H1 (cell line): ENCODE measurements around the gene DBH. TPM values are rescaled to one million over a fixed set of nuclear protein-coding genes. Genes with fewer than 3 reads are reported as not detected.

Experiments used
- CTCF ChIA-PET: fragments of 300-600 bp; sonication (Branson Sonifier 250); formaldehyde crosslinking; loops from one replicate; lab custom pipeline; 2021; ENCODE audit not compliant: partially characterized antibody; lab: Charles Lee
- POLR2A ChIA-PET: fragments of 300-600 bp; sonication (Branson Sonifier 250); formaldehyde crosslinking; loops from one replicate; lab custom pipeline; 2021; ENCODE audit warnings: inconsistent platforms; ENCODE audit not compliant: partially characterized antibody; lab: Charles Lee
- DNase-seq, 2 experiments: peaks; one replicate each; pipeline versions ENCODE4 v3.0.0 to v3.0.0-alpha.2; 2010 to 2022; ENCODE audit warnings: low spot score in 2 of 2, low read depth in 1 of 2, mixed read lengths in 1 of 2
- FAIRE-seq: peaks from 2 replicates; lab custom pipeline; 2011; peaks lifted over from hg19 to GRCh38; lab: Jason Lieb, UNC
- H2AFZ ChIP-seq: 2 replicates; pipeline ENCODE4 v1.8.1; 2012; ENCODE audit warnings: low read length, inconsistent platforms
- H2AK5ac ChIP-seq: 2 replicates; pipeline ENCODE4 v1.6.1; 2013; ENCODE audit warnings: low read depth, low read length
- H2BK120ac ChIP-seq: replicated peaks from 2 replicates; pipeline ENCODE3; 2013; ENCODE audit warnings: low read depth, low read length, inconsistent platforms
- H2BK12ac ChIP-seq: 2 replicates; pipeline ENCODE4 v1.6.1; 2013; ENCODE audit warnings: low read depth, low read length
- H2BK15ac ChIP-seq: 2 replicates; pipeline ENCODE4 v1.6.1; 2013; ENCODE audit warnings: low read length
- H2BK20ac ChIP-seq: 2 replicates; pipeline ENCODE4 v1.6.1; 2013; ENCODE audit warnings: low read length
- H2BK5ac ChIP-seq: 2 replicates; pipeline ENCODE4 v1.6.1; 2013; ENCODE audit warnings: low read depth, low read length
- H3K14ac ChIP-seq: 2 replicates; pipeline ENCODE4 v1.6.1; 2013; ENCODE audit warnings: inconsistent platforms; ENCODE audit not compliant: insufficient read length
- H3K18ac ChIP-seq: 2 replicates; pipeline ENCODE4 v1.6.1; 2013; ENCODE audit warnings: low read length; ENCODE audit errors: extremely low read depth
- H3K23ac ChIP-seq: 2 replicates; pipeline ENCODE4 v1.6.1; 2013; ENCODE audit warnings: inconsistent platforms; ENCODE audit not compliant: insufficient read length
- H3K23me2 ChIP-seq: 2 replicates; pipeline ENCODE4 v1.6.1; 2013; ENCODE audit warnings: low read depth, low read length
- H3K27ac ChIP-seq: 2 replicates; pipeline ENCODE4 v1.6.1; 2011; ENCODE audit warnings: low read depth, low read length, inconsistent platforms
- H3K27me3 ChIP-seq, 4 experiments: replicated peaks in 1 of 4; 1 replicate in 1 of 4; 2 replicates in 3 of 4; pipeline versions ENCODE4 v1.6.1 to v1.8.1; 2011 to 2013; ENCODE audit warnings: low read length in 3 of 4, mild to moderate bottlenecking in 3 of 4, inconsistent platforms in 2 of 4, mixed read lengths in 2 of 4, moderate library complexity in 1 of 4; ENCODE audit not compliant: control insufficient read depth in 3 of 4, insufficient read depth in 3 of 4; ENCODE audit errors: extremely low read depth in 1 of 4
- H3K36me3 ChIP-seq, 4 experiments: 2 replicates each; pipeline versions ENCODE4 v1.6.1 to v1.8.1; 2011 to 2013; ENCODE audit warnings: mild to moderate bottlenecking in 4 of 4, low read length in 3 of 4, moderate library complexity in 2 of 4, control low read depth in 1 of 4, inconsistent platforms in 1 of 4; ENCODE audit not compliant: insufficient read depth in 4 of 4, control insufficient read depth in 2 of 4
- H3K4ac ChIP-seq: replicated peaks from 2 replicates; pipeline ENCODE3; 2013; ENCODE audit warnings: low read length, low read depth, mixed read lengths, inconsistent platforms; ENCODE audit not compliant: insufficient read length
- H3K4me1 ChIP-seq, 4 experiments: replicated peaks in 1 of 4; 1 replicate in 1 of 4; 2 replicates in 3 of 4; pipeline versions ENCODE4 v1.6.1 to v1.8.1; 2011 to 2013; ENCODE audit warnings: low read length in 3 of 4, inconsistent platforms in 2 of 4, mixed read lengths in 1 of 4; ENCODE audit not compliant: insufficient read depth in 4 of 4, control insufficient read depth in 3 of 4
- H3K4me2 ChIP-seq, 2 experiments: 2 replicates each; pipeline versions ENCODE4 v1.6.1 to v1.8.1; 2011 to 2013; ENCODE audit warnings: low read depth in 2 of 2, low read length in 2 of 2, control low read depth in 1 of 2, inconsistent platforms in 1 of 2, mild to moderate bottlenecking in 1 of 2; ENCODE audit not compliant: insufficient read depth in 1 of 2
- H3K4me3 ChIP-seq, 4 experiments: fragments of 200-600, 300-600 bp in 1 of 4; sonication (generic), shearing (Covaris generic), sonication (Bioruptor Twin) in 1 of 4; 2 replicates each; pipeline versions ENCODE4 v1.5.1 to v1.8.1; 2011 to 2016; ENCODE audit warnings: low read length in 4 of 4, low read depth in 3 of 4, control low read depth in 2 of 4, inconsistent platforms in 2 of 4, mild to moderate bottlenecking in 2 of 4, mixed read lengths in 1 of 4, moderate library complexity in 1 of 4; ENCODE audit not compliant: insufficient read depth in 2 of 4; ENCODE audit errors: extremely low read depth in 1 of 4
- H3K56ac ChIP-seq: replicated peaks from 2 replicates; pipeline ENCODE3; 2013; ENCODE audit warnings: low read depth, mild to moderate bottlenecking, mixed read lengths, low read length, inconsistent platforms; ENCODE audit not compliant: insufficient read length
- H3K79me1 ChIP-seq: 2 replicates; pipeline ENCODE4 v1.6.1; 2013; ENCODE audit warnings: low read depth, low read length, control low read depth
- H3K79me2 ChIP-seq, 2 experiments: 2 replicates each; pipeline versions ENCODE4 v1.6.1 to v1.8.1; 2012 to 2013; ENCODE audit warnings: low read length in 2 of 2, mild to moderate bottlenecking in 2 of 2, inconsistent platforms in 1 of 2; ENCODE audit not compliant: insufficient read depth in 2 of 2, control insufficient read depth in 1 of 2
- H3K9ac ChIP-seq, 4 experiments: replicated peaks in 1 of 4; 1 replicate in 1 of 4; 2 replicates in 3 of 4; pipeline versions ENCODE4 v1.6.1 to v1.8.1; 2011 to 2013; ENCODE audit warnings: low read depth in 3 of 4, low read length in 3 of 4, control low read depth in 2 of 4, mild to moderate bottlenecking in 2 of 4, moderate library complexity in 2 of 4, inconsistent platforms in 1 of 4; ENCODE audit errors: extremely low read depth in 1 of 4
- H3K9me3 ChIP-seq, 2 experiments: 2 replicates each; pipeline versions ENCODE4 v1.6.1 to v1.8.1; 2012 to 2013; ENCODE audit warnings: mild to moderate bottlenecking in 2 of 2, moderate library complexity in 2 of 2, control low read depth in 1 of 2, inconsistent platforms in 1 of 2, low read depth in 1 of 2, low read length in 1 of 2, mixed read lengths in 1 of 2; ENCODE audit not compliant: insufficient read depth in 2 of 2
- H4K20me1 ChIP-seq, 2 experiments: replicated peaks in 1 of 2; 2 replicates each; pipeline versions ENCODE3 to v1.8.1; 2011 to 2013; ENCODE audit warnings: inconsistent platforms in 2 of 2, low read length in 2 of 2, mild to moderate bottlenecking in 1 of 2; ENCODE audit not compliant: insufficient read depth in 2 of 2, control insufficient read depth in 1 of 2
- H4K5ac ChIP-seq: 2 replicates; pipeline ENCODE4 v1.6.1; 2013; ENCODE audit warnings: low read length, low read depth, mixed read lengths, inconsistent platforms; ENCODE audit not compliant: insufficient read length
- H4K8ac ChIP-seq: 2 replicates; pipeline ENCODE4 v1.8.0; 2013; ENCODE audit warnings: mild to moderate bottlenecking, moderate library complexity, low read length, inconsistent platforms; ENCODE audit not compliant: insufficient read depth; ENCODE audit errors: extremely low read depth
- H4K91ac ChIP-seq: replicated peaks from 2 replicates; pipeline ENCODE3; 2013; ENCODE audit warnings: low read length, mixed read lengths, inconsistent platforms; ENCODE audit not compliant: insufficient read length
- E2F6 ChIP-seq: IDR thresholded peaks from 2 replicates; pipeline ENCODE4 v1.6.1; 2012; ENCODE audit warnings: inconsistent platforms
- RAD21 ChIP-seq, 2 experiments: IDR thresholded peaks in 1 of 2; conservative IDR thresholded peaks in 1 of 2; 2 replicates each; pipeline ENCODE4 v1.6.1; 2011; ENCODE audit warnings: low read depth in 2 of 2, low read length in 2 of 2, improper control_type of control experiment in 1 of 2, inconsistent platforms in 1 of 2, mild to moderate bottlenecking in 1 of 2, moderate library complexity in 1 of 2
- TEAD4 ChIP-seq: IDR thresholded peaks from 2 replicates; pipeline ENCODE4 v1.6.1; 2012; ENCODE audit warnings: low read depth, low read length, inconsistent platforms, mixed read lengths
- WGBS, 2 experiments: shearing (Covaris generic) in 1 of 2; methylation state at CpG; one replicate each; pipeline versions ENCODE4 v1.1.6 to v1.1.7; 2013 to 2015; ENCODE audit warnings: low lambda C conversion rate in 2 of 2, mixed read lengths in 2 of 2, inconsistent platforms in 1 of 2, low coverage in 1 of 2, missing lambda C conversion rate in 1 of 2; ENCODE audit not compliant: insufficient replicate concordance in 2 of 2, insufficient coverage in 1 of 2, insufficient read length in 1 of 2; ENCODE audit errors: extremely low coverage in 1 of 2, missing lambda C conversion rate in 1 of 2; 5-methylcytosine and 5-hydroxymethylcytosine counted together
- polyA plus RNA-seq, 7 experiments: library from polyadenylated mRNA; depleted of rRNA in 3 of 7; stranded (reverse) in 5 of 7; unstranded in 2 of 7; fragments of >200 nt in 5 of 7; fragments of 200-250 nt in 2 of 7; gene quantifications; 1 replicate in 5 of 7; 2 replicates in 1 of 7; 4 replicates in 1 of 7; pipeline versions ENCODE4 v1.2.1 to v1.2.3, GENCODE V29; 2011 to 2013; ENCODE audit warnings: missing spikeins in 2 of 7, mixed read lengths in 2 of 7
- total RNA-seq: library from RNA; stranded (reverse); fragmentation: NEBNext Ultra II Directional; extraction: Animal tissue kit (Norgen Biotek cat#: 25700); gene quantifications from 2 replicates; pipeline ENCODE4 v1.2.1, GENCODE V29; 2021

The DBH gene
- total and polyA plus RNA-seq, 2 of the 8 experiments (the other 6 are each of a cell fraction or from before 2014, with no cell fraction given): 0.18 TPM; not detected in 1

GRCh38 chr9:133597316-133597957 is 38.7 kb upstream of the DBH start:
- Histone ChIP-seq H3K79me2 (no peaks in the 10 kb centered on the region), H4K20me1 (peaks cover 0 to 8% of the 10 kb centered on the region in 2 experiments), H3K23ac (no peak overlapping the region), H3K4me1 (no peaks in the 10 kb centered on the region), H3K9ac (no peak overlapping the region), H3K4ac (no peak overlapping the region), H4K91ac (no peak overlapping the region), H3K4me3 (no peak overlapping the region), H4K5ac (no peak overlapping the region), H3K79me1 (peaks cover 3% of the 10 kb centered on the region), H2BK5ac (no peak overlapping the region), H2BK12ac (no peak overlapping the region), H3K18ac (no peak overlapping the region), H3K14ac (no peak overlapping the region), H3K27ac (no peak overlapping the region), H3K36me3 (peaks cover 0 to 3% (median 0%) of the 10 kb centered on the region in 4 experiments; a peak in 1 of 8 replicates), H3K4me2 (no peak overlapping the region), H3K9me3 (peaks cover 15 to 18% of the 10 kb centered on the region in 2 experiments), H2BK15ac (no peak overlapping the region), H4K8ac (no peak overlapping the region), H2AFZ (no peak overlapping the region), H3K23me2 (peaks cover 4% of the 10 kb centered on the region; the same call in 1 of the 2 replicates), H2BK20ac (no peak overlapping the region), H2AK5ac (no peak overlapping the region), H2BK120ac (no peak overlapping the region), H3K56ac (no peak overlapping the region), H3K27me3 (no peaks in the 10 kb centered on the region; a peak in 3 of 7 replicates)
- FAIRE-seq: peak; percentile 28
- 86% methylated on average over 7 of the region's 7 CpGs; no CpG with 5 or more reads in 1 of the 2 experiments for WGBS, 2 experiments
- DNase-seq: no peak
- ChIA-PET POLR2A (interaction anchor here (0.6 to 0.9 kb wide), 2 partner anchors 139 to 162 kb away, joined by 3 to 5 read pairs; no protein-coding TSS in a partner anchor), CTCF (interaction anchor here (0.7 to 2.3 kb wide), 8 partner anchors 8 to 422 kb away, joined by 3 to 13 read pairs (median 3); partner anchors contain the start of gene SARDH)
- TF ChIP-seq E2F6: no peak
- no peak for TF ChIP-seq TEAD4
- TF ChIP-seq RAD21 (IDR thresholded peaks at IDR 0.05 in 1 of 2, conservative IDR thresholded peaks at IDR 0.05 in 1 of 2; ENCODE audit: low read depth in 2 of 2, low read length in 2 of 2): no peak
